NK-92 (cell line): ENCODE data around the gene SLC16A4.

Experiments used
- DNase-seq: peaks from one replicate; lab custom pipeline; 2025; ENCODE audit not compliant: unreplicated experiment; lab: John Stamatoyannopoulos, UW

SLC16A4 gene

GRCh38 chr1:110335265-110335664 lies 55.6 kb downstream of the SLC16A4 start:
- no peak for DNase-seq

DNA sequence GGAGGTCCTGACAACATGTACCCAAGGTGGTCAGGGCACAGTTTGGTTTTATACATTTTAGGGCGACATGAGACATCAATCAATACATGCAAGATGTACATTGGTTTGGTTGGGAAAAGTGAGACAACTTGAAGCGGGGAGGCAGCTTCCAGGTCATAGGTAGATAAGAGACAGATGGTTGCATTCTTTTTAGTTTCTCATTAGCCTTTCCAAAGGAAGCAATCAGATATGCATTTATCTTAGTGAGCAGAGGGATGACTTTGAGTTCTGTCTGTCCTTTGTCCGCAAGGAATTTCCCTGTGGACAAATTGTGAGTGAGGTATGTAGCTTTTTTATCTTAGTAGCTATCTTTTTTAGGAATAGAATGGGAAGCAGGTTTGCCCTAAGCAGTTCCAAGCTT lies 62.1 kb downstream of the SLC16A4 start:
- no peak for DNase-seq

DNA sequence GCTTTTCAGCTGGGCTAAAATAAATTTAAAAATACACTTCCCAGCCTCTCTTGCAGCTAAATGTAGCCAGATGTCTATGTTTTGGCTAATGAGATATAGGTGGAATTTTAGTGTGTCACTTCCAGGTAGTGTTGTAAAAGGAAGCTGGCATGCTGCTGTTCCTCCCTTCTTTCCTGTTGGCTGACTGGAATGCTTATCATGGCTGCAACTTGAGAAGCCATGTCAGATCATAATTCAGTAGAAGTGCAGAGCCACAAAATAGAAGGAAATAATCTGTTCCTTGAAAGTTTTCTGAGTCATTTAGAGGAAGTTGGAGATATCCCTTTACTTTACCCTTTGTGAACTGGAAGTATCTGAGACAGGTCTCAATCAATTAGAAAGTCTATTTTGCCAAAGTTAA lies 62.6 kb downstream of the SLC16A4 start:
- no peak for DNase-seq

GRCh38 chr1:110326826-110327225 lies 64.0 kb downstream of the SLC16A4 start:
- DNase-seq: no peak

- DNase-seq: no peak
These were observed 66.2 kb downstream of the SLC16A4 start for GRCh38 chr1:110324667-110325066.

DNA sequence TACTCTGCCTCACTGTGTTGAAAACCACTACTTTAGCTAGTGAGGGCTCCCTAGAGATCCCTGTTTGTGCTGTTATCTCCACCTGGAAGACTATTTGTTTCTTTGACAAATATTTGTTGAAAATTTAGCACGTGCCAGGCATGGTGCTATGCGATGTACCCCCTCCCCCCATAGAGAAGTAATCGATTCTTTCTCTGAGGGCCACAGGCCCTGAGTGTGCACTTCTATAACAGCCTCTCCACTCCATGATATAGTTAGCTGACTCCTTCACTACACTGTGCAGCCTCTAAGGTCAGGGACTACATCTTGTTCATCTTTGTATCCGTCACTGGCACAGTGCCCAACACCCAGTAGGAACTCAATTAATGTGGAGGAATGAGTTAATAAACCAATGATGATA lies 69.0 kb downstream of the SLC16A4 start:
- no peak for DNase-seq

- no peak for DNase-seq
These were observed 69.8 kb downstream of the SLC16A4 start for GRCh38 chr1:110321045-110321444.

GRCh38 chr1:110320168-110320518 lies 70.7 kb downstream of the SLC16A4 start:
- DNase-seq: no peak

GRCh38 chr1:110319332-110320167 lies 71.3 kb downstream of the SLC16A4 start:
- no peak for DNase-seq

- DNase-seq: no peak
These were observed 72.8 kb downstream of the SLC16A4 start for GRCh38 chr1:110318046-110318445.

- DNase-seq: no peak
These were observed 74.1 kb downstream of the SLC16A4 start for GRCh38 chr1:110316735-110317134.
